MM.1S (cell line): ENCODE data around the gene PIEZO1.

Source experiments
- DNase-seq: peaks from one replicate; pipeline ENCODE4 v3.0.0-alpha.2; 2015
- H2AFZ ChIP-seq: fragments of 300-600 bp; sonication (generic); 2 replicates; pipeline ENCODE4 v1.6.0; 2016; ENCODE audit warnings: antibody characterized with exemption, low read length
- H3F3A ChIP-seq: fragments of 300-600 bp; sonication (generic); 2 replicates; pipeline ENCODE4 v1.6.1; 2016; ENCODE audit warnings: mild to moderate bottlenecking, antibody characterized with exemption, low read length, moderate library complexity, mixed read lengths; ENCODE audit not compliant: insufficient read depth
- H3K27ac ChIP-seq: fragments of 300-600 bp; sonication (generic); 2 replicates; pipeline ENCODE4 v1.5.1; 2016; ENCODE audit warnings: mild to moderate bottlenecking, low read length
- H3K27me3 ChIP-seq: fragments of 300-600 bp; sonication (generic); replicated peaks from 2 replicates; pipeline ENCODE4 v1.6.0; 2016; ENCODE audit warnings: low read length; ENCODE audit not compliant: insufficient read depth
- H3K36me3 ChIP-seq: fragments of 300-600 bp; sonication (generic); replicated peaks from 2 replicates; pipeline ENCODE4 v1.6.1; 2016; ENCODE audit warnings: mild to moderate bottlenecking, low read length, mixed read lengths; ENCODE audit not compliant: insufficient read depth
- H3K4me1 ChIP-seq: fragments of 300-600 bp; sonication (generic); 2 replicates; pipeline ENCODE4 v1.6.1; 2016; ENCODE audit warnings: low read length, mixed read lengths
- H3K4me2 ChIP-seq: fragments of 300-600 bp; sonication (generic); 2 replicates; pipeline ENCODE4 v1.6.0; 2016; ENCODE audit warnings: low read depth, low read length
- H3K4me3 ChIP-seq: fragments of 300-600 bp; sonication (generic); 2 replicates; pipeline ENCODE4 v1.5.1; 2016; ENCODE audit warnings: low read length, mixed read lengths
- H3K79me2 ChIP-seq: fragments of 300-600 bp; sonication (generic); 2 replicates; pipeline ENCODE4 v1.6.1; 2016; ENCODE audit warnings: mixed run types, low read length, mixed read lengths
- H3K9ac ChIP-seq: fragments of 300-600 bp; sonication (generic); 2 replicates; pipeline ENCODE4 v1.6.1; 2016; ENCODE audit warnings: low read length, mixed read lengths
- H3K9me2 ChIP-seq: fragments of 300-600 bp; sonication (generic); replicated peaks from 2 replicates; pipeline ENCODE4 v1.6.1; 2016; ENCODE audit warnings: mild to moderate bottlenecking, low read length, mixed read lengths; ENCODE audit not compliant: insufficient read depth
- H3K9me3 ChIP-seq: fragments of 300-600 bp; sonication (generic); replicated peaks from 2 replicates; pipeline ENCODE4 v1.6.1; 2016; ENCODE audit warnings: mild to moderate bottlenecking, low read length, mixed read lengths; ENCODE audit not compliant: insufficient read depth
- H4K20me1 ChIP-seq: fragments of 300-600 bp; sonication (generic); 2 replicates; pipeline ENCODE4 v1.6.1; 2016; ENCODE audit warnings: mild to moderate bottlenecking, low read length, moderate library complexity, mixed read lengths; ENCODE audit not compliant: insufficient read depth
- EZH2 ChIP-seq: fragments of 300-600 bp; sonication (generic); optimal IDR thresholded peaks from 2 replicates; pipeline ENCODE3; 2017; ENCODE audit warnings: low read depth, mild to moderate bottlenecking, antibody characterized with exemption, low read length, mixed read lengths
- EZH2phosphoT487 ChIP-seq: fragments of 300-600 bp; sonication (generic); IDR thresholded peaks from 2 replicates; pipeline ENCODE4 v1.6.1; 2018; ENCODE audit warnings: antibody characterized with exemption, low read length
- TF ChIP-seq, protein P1 (sequence below): fragments of 300-600 bp; sonication (generic); IDR thresholded peaks from 2 replicates; pipeline ENCODE4 v1.5.1; 2016; ENCODE audit warnings: antibody characterized with exemption, low read length, mixed read lengths

The PIEZO1 gene

GRCh38 chr16:88698646-88699045 lies 86.4 kb downstream of the PIEZO1 start:
- no peak for DNase-seq
- Histone ChIP-seq H3K4me2 (no peak overlapping the region), H3K27me3 (no peaks in the 10 kb centered on the region), H3K36me3 (no peaks in the 10 kb centered on the region), H3K27ac (no peak overlapping the region), H3K9ac (no peak overlapping the region), H3K79me2 (peaks cover 14% of the 10 kb centered on the region), H3K9me2 (no peaks in the 10 kb centered on the region), H2AFZ (no peak overlapping the region), H3F3A (no peaks in the 10 kb centered on the region; the same call in 1 of the 2 replicates), H3K9me3 (no peaks in the 10 kb centered on the region), H4K20me1 (no peaks in the 10 kb centered on the region), H3K4me3 (no peak overlapping the region), H3K4me1 (peaks cover 13% of the 10 kb centered on the region)
- TF ChIP-seq EZH2 (no peak), EZH2phosphoT487 (no peak)
- TF ChIP-seq, protein P1, sequence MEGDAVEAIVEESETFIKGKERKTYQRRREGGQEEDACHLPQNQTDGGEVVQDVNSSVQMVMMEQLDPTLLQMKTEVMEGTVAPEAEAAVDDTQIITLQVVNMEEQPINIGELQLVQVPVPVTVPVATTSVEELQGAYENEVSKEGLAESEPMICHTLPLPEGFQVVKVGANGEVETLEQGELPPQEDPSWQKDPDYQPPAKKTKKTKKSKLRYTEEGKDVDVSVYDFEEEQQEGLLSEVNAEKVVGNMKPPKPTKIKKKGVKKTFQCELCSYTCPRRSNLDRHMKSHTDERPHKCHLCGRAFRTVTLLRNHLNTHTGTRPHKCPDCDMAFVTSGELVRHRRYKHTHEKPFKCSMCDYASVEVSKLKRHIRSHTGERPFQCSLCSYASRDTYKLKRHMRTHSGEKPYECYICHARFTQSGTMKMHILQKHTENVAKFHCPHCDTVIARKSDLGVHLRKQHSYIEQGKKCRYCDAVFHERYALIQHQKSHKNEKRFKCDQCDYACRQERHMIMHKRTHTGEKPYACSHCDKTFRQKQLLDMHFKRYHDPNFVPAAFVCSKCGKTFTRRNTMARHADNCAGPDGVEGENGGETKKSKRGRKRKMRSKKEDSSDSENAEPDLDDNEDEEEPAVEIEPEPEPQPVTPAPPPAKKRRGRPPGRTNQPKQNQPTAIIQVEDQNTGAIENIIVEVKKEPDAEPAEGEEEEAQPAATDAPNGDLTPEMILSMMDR = no peak

DNA sequence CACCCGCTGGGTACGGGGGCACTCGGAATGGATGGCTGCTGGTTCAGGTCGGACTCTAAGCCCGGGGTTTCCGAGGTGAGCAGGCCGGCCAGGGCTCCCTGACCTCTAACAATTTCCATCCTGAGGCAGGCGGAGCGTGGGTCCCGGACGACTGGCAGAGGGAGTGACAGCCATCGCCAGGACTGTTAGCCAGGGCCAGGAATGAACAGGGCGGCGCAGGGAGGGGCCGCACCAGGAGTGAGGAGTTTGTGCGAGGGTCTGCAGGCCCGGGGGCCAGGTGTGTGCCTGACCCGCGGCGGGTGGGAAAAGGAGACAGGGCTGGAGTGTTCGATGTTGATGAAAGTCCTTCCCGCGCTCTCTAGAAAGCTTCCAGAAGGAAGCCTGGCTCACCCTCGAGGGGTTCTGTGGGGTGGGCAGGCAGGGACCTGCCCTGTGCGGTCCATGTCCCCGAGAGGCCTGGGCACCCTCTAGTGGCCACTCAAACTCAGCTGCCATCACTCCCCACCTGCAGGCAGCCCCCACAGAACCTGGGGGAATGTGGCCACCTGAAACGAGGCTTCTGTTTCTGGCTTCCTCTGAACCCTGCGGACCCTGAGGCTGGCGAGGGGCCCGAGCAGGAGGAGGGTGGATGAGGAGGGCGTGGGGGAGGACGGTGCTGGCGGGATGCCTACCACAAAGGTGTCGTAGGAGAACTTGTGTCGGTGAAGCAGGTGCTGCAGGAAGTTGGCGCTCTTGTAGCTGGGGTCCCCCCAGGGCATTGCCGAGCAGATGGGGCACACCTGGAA lies 87.0 kb downstream of the PIEZO1 start:
- H3K4me2 ChIP-seq = no peak overlapping the region
- H2AFZ ChIP-seq = no peak overlapping the region
- H3F3A ChIP-seq = no peaks in the 10 kb centered on the region; the same call in 1 of the 2 replicates
- H3K79me2 ChIP-seq = peaks cover 11% of the 10 kb centered on the region; the same call in 1 of the 2 replicates
- H4K20me1 ChIP-seq = no peaks in the 10 kb centered on the region
- no peaks in the 10 kb centered on the region for H3K27me3 ChIP-seq
- DNase-seq = no peak
- no peaks in the 10 kb centered on the region for H3K36me3 ChIP-seq
- no peaks in the 10 kb centered on the region for H3K9me2 ChIP-seq
- no peak overlapping the region for H3K27ac ChIP-seq
- TF ChIP-seq, protein P1 = no peak; the same call in 1 of the 2 replicates
- TF ChIP-seq EZH2 (no peak), EZH2phosphoT487 (no peak)
- H3K9me3 ChIP-seq = no peaks in the 10 kb centered on the region
- H3K4me1 ChIP-seq = peaks cover 13% of the 10 kb centered on the region
- no peak overlapping the region for H3K9ac ChIP-seq
- H3K4me3 ChIP-seq = no peak overlapping the region

DNA sequence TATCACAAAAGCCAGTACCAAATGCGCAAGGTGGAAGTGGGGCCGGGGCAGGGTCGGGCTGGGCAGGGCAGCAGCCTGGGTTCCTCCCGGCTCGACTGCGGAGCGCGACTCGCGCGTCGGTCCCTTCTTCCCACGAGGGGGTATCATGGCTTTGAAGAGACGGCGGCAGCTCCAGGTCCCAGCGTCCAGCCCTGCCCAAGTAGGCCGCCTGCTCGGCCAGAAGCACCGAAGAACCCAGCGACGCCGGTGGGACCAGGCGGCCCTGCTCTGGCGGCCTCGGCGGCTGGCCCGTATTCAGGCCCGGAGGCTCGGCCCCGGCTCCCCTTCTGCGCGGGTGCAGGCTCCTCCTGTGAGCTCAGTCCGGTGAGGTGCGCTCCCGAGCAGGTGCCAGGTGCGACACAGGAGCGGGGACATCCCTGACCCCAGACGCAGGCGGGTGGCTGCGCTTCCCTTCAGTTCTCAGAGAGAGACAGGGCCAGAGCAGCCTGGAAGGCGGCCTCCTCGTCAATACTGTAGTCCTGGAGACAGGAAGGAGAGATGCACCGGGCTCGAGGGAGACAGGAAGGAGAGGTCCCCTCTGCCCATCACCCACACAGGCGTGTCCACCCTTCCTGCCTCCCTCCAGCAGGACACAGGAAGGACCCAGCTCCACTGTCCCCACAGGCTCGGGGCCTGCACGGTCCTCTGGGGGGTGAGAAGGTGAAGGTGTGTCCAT lies 87.7 kb downstream of the PIEZO1 start:
- no peaks in the 10 kb centered on the region for H3K9me2 ChIP-seq
- no peaks in the 10 kb centered on the region for H3K27me3 ChIP-seq
- H3K4me2 ChIP-seq = no peak overlapping the region
- no peaks in the 10 kb centered on the region; the same call in 1 of the 2 replicates for H3F3A ChIP-seq
- no peak overlapping the region for H3K27ac ChIP-seq
- peaks cover 10% of the 10 kb centered on the region; the same call in 1 of the 2 replicates for H3K79me2 ChIP-seq
- no peaks in the 10 kb centered on the region for H3K36me3 ChIP-seq
- no peak for DNase-seq
- H4K20me1 ChIP-seq = no peaks in the 10 kb centered on the region
- no peak overlapping the region for H2AFZ ChIP-seq
- TF ChIP-seq, protein P1 = no peak
- TF ChIP-seq EZH2 (no peak), EZH2phosphoT487 (no peak)
- peaks cover 13% of the 10 kb centered on the region for H3K4me1 ChIP-seq
- no peaks in the 10 kb centered on the region for H3K9me3 ChIP-seq
- no peak overlapping the region for H3K4me3 ChIP-seq
- no peak overlapping the region for H3K9ac ChIP-seq
